8988T (cell line): ENCODE measurements around the gene NUBP2.

ENCODE experiments used
- DNase-seq: peaks from one replicate; pipeline ENCODE4 v3.0.0; 2011

NUBP2 gene

GRCh38 chr16:1772908-1773702 lies 9.7 kb upstream of the NUBP2 start, which contains the start of gene MRPS34:
TSS of gene MRPS34 (minus strand) at chr16:1773134. CDS start at chr16:1773119, 15 bp downstream.
- DNase-seq, result peak; percentile 85

- no peak for DNase-seq
Measured at GRCh38 chr16:1773703-1774447, 8.9 kb upstream of the NUBP2 start.

GRCh38 chr16:1774448-1774780 lies 8.3 kb upstream of the NUBP2 start:
- DNase-seq, result no peak

- DNase-seq, result no peak
Measured at GRCh38 chr16:1775006-1775845, 7.5 kb upstream of the NUBP2 start.

GRCh38 chr16:1775846-1776671 lies 6.7 kb upstream of the NUBP2 start:
- DNase-seq, result no peak

DNA sequence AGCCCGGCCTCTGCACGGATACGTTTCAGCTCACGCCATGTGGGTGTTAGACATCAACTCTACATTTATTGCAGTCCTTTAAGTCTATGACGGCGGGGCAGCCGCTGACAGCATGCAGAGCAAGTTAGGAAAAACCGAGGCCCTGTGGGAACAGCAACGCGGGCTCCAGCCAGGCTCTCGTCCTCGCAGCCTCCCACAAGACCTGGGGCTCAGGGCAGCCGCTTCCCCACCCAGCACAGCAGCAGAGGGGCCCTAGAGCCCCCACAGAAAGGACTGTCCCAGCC lies 6.1 kb upstream of the NUBP2 start:
- no peak for DNase-seq

DNA sequence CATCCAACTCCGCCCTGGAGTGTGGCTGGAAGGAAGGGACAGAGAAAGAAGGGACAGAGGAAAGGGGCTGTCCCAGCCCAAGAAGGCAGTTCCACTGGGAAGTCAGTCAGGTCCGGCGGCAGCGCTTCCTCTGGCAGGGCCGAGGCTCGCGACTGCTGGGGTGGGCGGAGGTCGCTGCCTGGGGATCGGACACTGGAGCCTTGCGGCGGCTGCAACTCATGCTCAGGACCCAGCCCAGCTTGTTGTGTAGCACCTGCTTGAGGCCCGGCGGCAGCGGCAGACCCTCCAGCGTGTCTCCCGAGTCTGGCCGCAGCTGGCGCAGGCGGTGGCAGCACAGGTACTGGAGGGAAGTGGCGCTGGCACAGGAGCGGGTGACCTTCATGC lies 5.8 kb upstream of the NUBP2 start:
- DNase-seq, result no peak

DNA sequence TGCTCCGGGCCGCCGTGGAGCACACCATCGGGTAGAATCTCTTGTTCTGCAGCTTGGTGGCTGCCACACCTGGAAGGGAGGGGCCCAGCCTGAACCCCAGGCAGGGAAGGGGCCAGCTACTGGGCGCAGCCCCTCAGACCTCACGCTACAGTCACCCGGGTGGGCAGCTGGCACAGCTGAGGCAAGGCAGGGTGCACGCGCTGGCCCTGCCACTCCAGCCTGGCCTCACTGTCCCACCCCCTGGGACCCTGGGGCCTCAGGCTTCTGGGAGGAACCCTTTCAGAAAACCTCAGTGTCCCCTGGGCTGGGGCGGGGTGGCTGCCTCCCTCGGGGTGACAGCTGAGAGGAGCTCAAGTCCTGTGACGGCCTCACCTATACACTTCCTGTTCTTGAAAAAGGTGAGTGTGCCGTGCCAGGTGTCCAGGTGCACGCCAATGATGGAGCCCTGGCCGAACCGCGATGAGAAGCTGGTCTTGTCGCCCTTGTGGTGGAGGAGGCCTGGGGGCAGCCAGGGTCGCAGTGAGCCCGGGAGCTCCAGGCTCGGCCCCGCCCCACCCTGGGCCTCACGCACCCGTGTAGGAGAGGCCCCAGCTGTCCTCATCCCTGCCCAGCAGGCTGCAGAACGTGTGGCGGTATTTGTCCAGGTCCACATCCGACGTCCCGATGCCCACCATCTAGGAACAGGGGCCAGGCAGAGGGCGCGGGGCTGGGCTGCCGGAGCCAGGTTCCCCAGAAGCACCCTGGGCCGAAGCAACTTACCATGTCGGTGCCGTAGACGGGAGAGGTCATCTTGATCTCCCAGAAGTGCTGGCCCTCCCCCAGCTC lies 5.2 kb upstream of the NUBP2 start:
- no peak for DNase-seq

DNA sequence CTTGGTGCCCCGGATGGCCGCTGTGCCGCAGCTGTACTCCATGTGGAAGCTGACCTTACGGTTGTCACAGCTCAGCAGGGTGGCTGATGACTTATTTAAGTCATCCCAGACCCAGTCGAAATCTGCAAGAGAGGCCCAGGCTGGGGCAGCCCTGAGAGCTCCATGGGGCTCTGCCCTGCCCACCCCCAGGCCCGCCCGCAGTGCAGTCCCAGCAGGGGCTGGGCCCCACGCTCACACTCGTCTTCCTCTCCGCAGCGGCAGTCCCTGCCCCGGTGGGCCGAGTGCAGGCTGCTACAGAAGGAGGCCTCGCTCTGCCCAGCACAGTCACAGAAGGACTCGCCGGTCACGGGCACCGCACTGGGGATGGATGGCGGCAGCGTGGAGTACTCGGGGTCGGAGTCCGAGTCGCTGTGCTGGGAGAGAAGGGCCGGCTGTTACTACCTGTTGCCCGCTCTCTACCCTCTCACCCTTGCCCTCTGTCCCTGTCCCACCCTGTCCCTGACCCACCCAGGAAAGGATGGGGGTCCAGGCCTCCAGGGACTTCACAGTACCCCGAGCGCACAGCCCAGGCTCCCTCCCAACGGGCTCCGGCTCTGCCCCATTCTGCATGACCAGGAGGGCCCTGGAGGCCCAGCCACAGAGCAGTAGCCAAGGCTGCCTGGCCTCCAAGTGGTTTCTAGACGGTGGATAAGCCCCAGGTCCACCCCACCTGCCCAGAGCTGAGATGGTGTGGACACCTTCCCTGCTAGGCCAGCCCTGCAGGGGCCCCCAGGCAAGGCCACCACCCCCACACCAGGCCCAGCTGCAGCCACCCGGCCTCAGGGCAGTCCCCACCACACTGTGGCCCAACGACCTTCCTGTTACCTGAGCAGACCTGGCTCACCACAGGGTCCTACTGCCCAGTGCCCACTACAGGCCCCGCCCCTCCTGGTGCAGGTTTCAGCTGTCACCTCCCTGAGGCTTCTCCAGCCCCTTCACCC lies 4.3 kb upstream of the NUBP2 start:
- DNase-seq, result no peak

DNA sequence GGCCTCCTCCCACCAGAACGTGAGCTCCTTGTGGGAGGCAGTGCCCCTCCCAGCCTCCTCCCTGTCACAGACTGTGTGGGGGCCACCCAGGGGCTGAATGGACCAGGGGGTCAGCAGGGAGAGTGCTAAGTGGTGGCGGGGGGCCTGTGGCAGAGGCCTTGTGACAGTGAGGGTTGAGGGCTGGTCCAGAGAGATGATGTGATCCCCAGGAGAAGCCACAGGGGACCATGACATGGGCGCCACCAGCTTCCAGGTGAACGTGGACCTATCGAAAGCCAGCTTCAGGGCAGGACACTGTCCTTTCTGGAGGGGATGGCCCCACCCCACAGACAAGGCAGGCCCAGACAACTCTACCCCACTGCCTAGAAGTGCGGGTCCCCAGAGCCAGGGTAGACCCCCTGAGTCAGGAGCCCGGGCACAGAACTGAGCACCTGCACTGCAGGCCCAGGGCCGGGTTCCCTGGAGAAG lies 3.5 kb upstream of the NUBP2 start:
- DNase-seq, result no peak

- no peak for DNase-seq
Measured at GRCh38 chr16:1779741-1780676, 2.8 kb upstream of the NUBP2 start.

GRCh38 chr16:1780677-1781072 lies 2.1 kb upstream of the NUBP2 start:
- no peak for DNase-seq

DNA sequence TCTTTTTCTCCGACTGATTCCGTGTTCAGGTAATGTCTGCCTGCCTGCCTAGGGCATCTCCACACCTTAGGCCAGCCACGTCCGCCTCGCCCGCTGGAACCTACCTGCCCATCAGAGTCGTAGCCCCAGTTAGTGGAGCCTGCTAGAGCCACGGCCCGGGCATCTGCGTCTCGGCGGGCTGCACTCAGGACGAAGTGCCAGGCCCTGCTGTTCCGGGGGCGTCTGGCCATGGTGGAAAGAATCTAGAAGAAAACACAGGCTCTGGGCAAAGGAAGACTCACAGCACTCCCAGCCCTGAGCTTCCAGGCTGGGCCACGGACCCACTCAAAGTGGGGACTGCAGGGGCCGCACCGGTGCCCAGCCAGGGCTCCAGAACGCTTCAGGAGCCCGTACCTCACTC lies 1.5 kb upstream of the NUBP2 start:
- DNase-seq, result no peak

GRCh38 chr16:1781758-1782407 lies 877 bp upstream of the NUBP2 start:
- peak; percentile 46 for DNase-seq

DNA sequence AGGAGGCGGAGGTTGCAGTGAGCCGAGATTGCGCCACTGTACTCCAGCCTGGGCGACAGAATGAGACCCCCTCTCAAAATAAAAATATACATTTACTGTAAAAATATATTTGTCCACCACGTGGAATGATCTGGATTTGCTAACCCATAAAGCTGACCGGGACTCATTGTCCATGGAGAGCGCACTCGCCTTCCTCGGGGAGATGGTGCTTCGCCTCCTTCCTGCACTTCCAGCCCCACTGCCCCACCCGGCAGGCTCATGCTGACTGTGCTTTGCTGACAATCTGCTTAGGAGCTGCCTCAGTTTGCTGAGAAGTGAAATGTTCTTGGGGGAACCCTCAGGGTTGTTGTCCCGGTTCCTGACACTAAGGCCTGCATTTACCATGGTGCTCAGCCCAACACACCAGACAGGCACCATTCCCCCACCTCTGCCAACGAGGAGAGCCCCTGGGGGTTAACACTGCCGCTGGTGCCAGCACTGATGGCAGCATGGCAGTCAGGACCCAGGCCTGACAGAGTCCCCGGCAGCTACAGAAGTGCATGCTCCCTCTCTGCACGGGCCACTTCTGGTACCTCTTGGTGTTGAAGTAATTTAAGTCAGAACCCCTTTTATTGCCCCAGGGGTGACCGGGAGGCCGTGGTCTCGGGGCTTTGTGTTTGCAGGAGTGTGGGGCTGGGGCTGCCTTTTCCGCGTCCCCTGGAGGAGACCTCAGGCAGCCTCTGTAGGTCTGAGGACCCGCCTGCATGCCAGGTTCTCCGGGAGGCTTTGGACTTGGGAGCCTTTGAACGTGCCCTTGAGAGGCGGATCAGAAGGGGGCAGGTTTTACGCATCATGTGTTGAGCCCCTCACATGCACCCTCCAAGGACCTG lies 2.5 kb downstream of the NUBP2 start:
- no peak for DNase-seq

GRCh38 chr16:1785846-1786170 lies 3.0 kb downstream of the NUBP2 start:
- no peak for DNase-seq

- DNase-seq, result peak; percentile 13
Measured at GRCh38 chr16:1786242-1787055, 3.7 kb downstream of the NUBP2 start.
